GM18861 (cell line): ENCODE measurements around the gene XIAP.
"Not testable (repeated sequence)": the region's sequence is repeated elsewhere in the genome, so short reads cannot be mapped to it uniquely, and the experiment has no call there.

ENCODE experiments used
- ATAC-seq: cut with Tn5 transposase; IDR thresholded peaks from one replicate; pipeline ENCODE4 v1.9.1; 2021; ENCODE audit not compliant: unreplicated experiment

The XIAP gene

GRCh38 chrX:123859846-123860838 is at the start of gene XIAP:
XIAP (plus strand) TSS chrX:123860053; CDS start chrX:123885663, 25,610 bp downstream.
- peak; percentile 65 for ATAC-seq

GRCh38 chrX:123814343-123814742 is 45.5 kb upstream of the XIAP start:
- no peak for ATAC-seq

- ATAC-seq = not testable (repeated sequence)
These were observed 44.9 kb upstream of the XIAP start for GRCh38 chrX:123814934-123815394.

- no peak for ATAC-seq
These were observed 42.5 kb upstream of the XIAP start for GRCh38 chrX:123817288-123817894.

- no peak for ATAC-seq
These were observed 41.6 kb upstream of the XIAP start for GRCh38 chrX:123818243-123818642.

GRCh38 chrX:123822965-123823364 is 36.9 kb upstream of the XIAP start:
- ATAC-seq = no peak

- peak; percentile 91 for ATAC-seq
These were observed 29.5 kb upstream of the XIAP start for GRCh38 chrX:123830309-123830708.

- peak; percentile 75 for ATAC-seq
These were observed 26.5 kb upstream of the XIAP start for GRCh38 chrX:123833387-123833786.

- ATAC-seq = no peak
These were observed 25.7 kb upstream of the XIAP start for GRCh38 chrX:123834116-123834515.

- ATAC-seq = peak; percentile 44
These were observed 24.0 kb upstream of the XIAP start for GRCh38 chrX:123835661-123836371.

- ATAC-seq = not testable (repeated sequence)
These were observed 14.7 kb upstream of the XIAP start for GRCh38 chrX:123845129-123845528.

GRCh38 chrX:123846577-123847038 is 13.2 kb upstream of the XIAP start:
- ATAC-seq = no peak

GRCh38 chrX:123847056-123847455 is 12.8 kb upstream of the XIAP start:
- ATAC-seq = no peak

- no peak for ATAC-seq
These were observed 10.8 kb upstream of the XIAP start for GRCh38 chrX:123849096-123849495.

- not testable (repeated sequence) for ATAC-seq
These were observed 9.9 kb upstream of the XIAP start for GRCh38 chrX:123849906-123850305.

- no peak for ATAC-seq
These were observed 8.8 kb upstream of the XIAP start for GRCh38 chrX:123851079-123851478.

GRCh38 chrX:123854329-123854728 is 5.5 kb upstream of the XIAP start:
- ATAC-seq = no peak

GRCh38 chrX:123859409-123859845 is 426 bp upstream of the XIAP start:
- peak; percentile 20 for ATAC-seq

GRCh38 chrX:123860983-123861382 is 1.1 kb downstream of the XIAP start:
- no peak for ATAC-seq

GRCh38 chrX:123869488-123869887 is 9.6 kb downstream of the XIAP start:
- ATAC-seq = no peak

GRCh38 chrX:123871309-123871708 is 11.5 kb downstream of the XIAP start:
- ATAC-seq = no peak
